Spinal cord (tissue), 10 donors: ENCODE results near the gene ACTN4. TPM values are rescaled to one million over a fixed set of nuclear protein-coding genes. Genes with fewer than 3 reads are reported as not detected.

Experiments
- DNase-seq, 6 donors: peaks; one replicate each; pipeline versions ENCODE4 v3.0.0 to v3.0.0-alpha.2; 2013 to 2015; ENCODE audit warnings: low spot score in 6 of 6, low read depth in 4 of 6
- H3K27ac ChIP-seq: one replicate; pipeline ENCODE4 v1.5.1; 2013; ENCODE audit warnings: low read depth, low read length, control low read depth
- H3K27me3 ChIP-seq: one replicate; pipeline ENCODE4 v1.6.1; 2013; ENCODE audit warnings: low read length; ENCODE audit not compliant: control insufficient read depth, insufficient read depth
- H3K36me3 ChIP-seq: one replicate; pipeline ENCODE4 v1.6.1; 2013; ENCODE audit warnings: low read length; ENCODE audit not compliant: control insufficient read depth, insufficient read depth
- H3K4me1 ChIP-seq: one replicate; pipeline ENCODE4 v1.6.1; 2013; ENCODE audit warnings: low read length; ENCODE audit not compliant: control insufficient read depth, insufficient read depth
- H3K4me3 ChIP-seq: one replicate; pipeline ENCODE4 v1.5.1; 2013; ENCODE audit warnings: low read depth, low read length, control low read depth
- H3K9me3 ChIP-seq: one replicate; pipeline ENCODE4 v1.6.1; 2013; ENCODE audit warnings: low read length; ENCODE audit not compliant: control insufficient read depth, insufficient read depth
- WGBS: methylation state at CpG from one replicate; pipeline ENCODE4 v1.1.5; 2013; ENCODE audit warnings: missing lambda C conversion rate; ENCODE audit not compliant: insufficient coverage; 5-methylcytosine and 5-hydroxymethylcytosine counted together
- polyA plus RNA-seq, 2 donors: library from polyadenylated mRNA; unstranded; fragments of 120-200 nt; gene quantifications; one replicate each; pipeline ENCODE4 v1.2.1, GENCODE V29; 2013; ENCODE audit not compliant: insufficient read length in 2 of 2
- total RNA-seq, 2 donors: library from RNA; depleted of rRNA in 1 of 2; stranded (reverse); fragments of 120-200 nt in 1 of 2; fragments of >200 nt in 1 of 2; gene quantifications; one replicate each; pipeline versions ENCODE4 v1.2.3 to v1.2.4, GENCODE V29; 2013 to 2014
- donor health status: healthy.

ACTN4 gene
- total and polyA plus RNA-seq, 4 donors, result 103 to 297 (median 217) TPM

DNA sequence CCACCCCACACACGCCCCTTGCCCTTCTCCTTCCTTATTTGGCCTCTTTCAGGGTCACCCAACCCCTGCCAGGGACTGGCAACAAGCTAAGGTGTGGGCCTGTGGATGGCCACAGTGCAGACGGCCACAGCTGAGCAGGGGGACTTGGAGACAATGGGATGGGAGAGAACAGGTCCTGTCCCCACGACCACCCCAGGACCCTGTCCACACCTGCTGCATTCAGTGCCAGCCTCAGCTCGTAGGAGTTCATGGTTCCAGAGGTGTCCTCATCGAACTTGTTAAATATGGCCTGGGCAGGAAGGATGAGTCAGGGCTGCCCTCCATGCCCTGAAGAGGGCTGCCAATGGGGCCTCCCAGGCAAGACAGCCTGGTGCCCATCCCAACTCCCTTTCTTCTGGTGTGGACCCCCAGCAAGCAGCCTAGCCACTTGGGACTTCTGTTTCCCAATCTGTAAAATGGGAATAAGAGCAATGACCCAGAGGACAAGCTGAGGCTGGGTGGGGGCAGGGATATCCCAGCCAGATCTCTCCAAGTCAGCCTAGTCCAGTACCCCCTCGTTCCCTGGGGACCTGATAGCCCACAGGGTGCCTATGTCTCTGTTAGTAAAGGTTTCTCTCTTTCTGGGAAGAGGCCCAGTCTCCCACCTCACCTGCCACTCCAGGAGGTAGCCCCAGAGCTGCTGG, 86.2 kb downstream of the ACTN4 start:
- Histone ChIP-seq H3K27me3 (peaks cover 15% of the 10 kb centered on the region), H3K4me1 (peaks cover 20% of the 10 kb centered on the region), H3K4me3 (no peak overlapping the region), H3K27ac (no peak overlapping the region), H3K9me3 (no peaks in the 10 kb centered on the region), H3K36me3 (peaks cover 37% of the 10 kb centered on the region)
- no peak for DNase-seq
- WGBS, result 77% methylated on average over 3 of the region's 6 CpGs

DNA sequence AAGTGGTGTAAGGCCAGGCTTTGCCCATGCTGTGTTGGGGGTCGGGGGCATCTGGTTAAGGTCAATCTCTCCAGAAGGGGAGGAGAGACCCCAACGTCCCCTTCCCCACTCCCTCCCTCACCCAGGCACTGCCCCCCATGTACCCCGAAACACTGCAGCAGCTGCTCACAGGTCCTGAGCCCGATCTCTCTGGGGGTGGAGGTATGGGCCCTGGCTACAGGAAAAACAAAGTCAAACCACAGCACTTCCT, 86.7 kb downstream of the ACTN4 start:
- H3K27ac ChIP-seq, result no peak overlapping the region

DNA sequence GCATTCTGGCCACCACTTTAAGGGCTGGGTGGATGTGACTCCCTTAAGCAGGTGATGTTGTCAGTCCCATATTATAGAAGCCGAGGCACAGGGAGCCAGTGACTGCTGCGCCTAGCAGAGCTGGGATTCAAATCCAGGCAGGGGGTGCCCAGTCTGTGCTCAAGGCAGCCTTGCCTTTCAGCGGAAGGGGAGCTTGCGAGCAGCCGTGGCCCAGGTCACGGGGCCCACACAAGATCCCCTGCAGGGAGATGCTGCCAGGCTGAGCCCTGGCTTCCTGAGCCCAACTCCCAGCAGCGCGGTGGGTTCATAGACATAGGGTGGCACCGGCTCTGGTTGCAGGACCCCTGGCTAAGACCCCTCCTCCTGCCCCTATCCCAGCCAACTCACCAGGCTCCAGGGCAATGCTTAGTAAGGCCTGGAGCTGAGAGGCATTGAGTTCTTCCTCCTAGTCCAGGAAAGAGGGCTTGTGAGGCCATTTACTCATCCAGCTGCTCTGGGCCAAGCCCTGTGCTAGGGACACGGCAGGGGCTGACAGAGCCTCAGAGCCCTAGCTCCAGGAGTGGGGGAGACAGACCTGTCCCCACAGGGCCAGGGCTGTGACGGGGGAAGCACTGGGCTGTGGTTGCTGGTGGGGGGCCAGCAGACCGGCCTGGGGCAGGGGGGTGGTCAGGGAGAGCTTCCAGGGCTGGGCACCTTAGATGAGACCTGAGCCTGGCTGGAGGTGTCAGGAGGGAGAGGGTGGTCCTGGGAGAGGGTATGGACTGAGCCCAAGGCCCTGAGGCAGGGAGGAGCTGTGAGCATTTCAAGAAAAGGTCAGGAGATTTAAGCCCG, 87.2 kb downstream of the ACTN4 start:
- Histone ChIP-seq H3K9me3 (no peaks in the 10 kb centered on the region), H3K27me3 (peaks cover 15% of the 10 kb centered on the region), H3K4me3 (no peak overlapping the region), H3K36me3 (peaks cover 28% of the 10 kb centered on the region), H3K27ac (no peak overlapping the region), H3K4me1 (peaks cover 20% of the 10 kb centered on the region)
- DNase-seq, result peak in 1 of 6 donors; percentile 9
- 58% methylated on average over 12 of the region's 13 CpGs for WGBS

More for the DNA sequence above, 86.7 kb downstream of the ACTN4 start:
- no CpG with 5 or more reads among the region's 4 CpGs for WGBS
- H3K4me1 ChIP-seq, result peaks cover 20% of the 10 kb centered on the region
- peaks cover 32% of the 10 kb centered on the region for H3K36me3 ChIP-seq
- H3K27me3 ChIP-seq, result peaks cover 15% of the 10 kb centered on the region
- no peaks in the 10 kb centered on the region for H3K9me3 ChIP-seq
- no peak for DNase-seq
- H3K4me3 ChIP-seq, result no peak overlapping the region

DNA sequence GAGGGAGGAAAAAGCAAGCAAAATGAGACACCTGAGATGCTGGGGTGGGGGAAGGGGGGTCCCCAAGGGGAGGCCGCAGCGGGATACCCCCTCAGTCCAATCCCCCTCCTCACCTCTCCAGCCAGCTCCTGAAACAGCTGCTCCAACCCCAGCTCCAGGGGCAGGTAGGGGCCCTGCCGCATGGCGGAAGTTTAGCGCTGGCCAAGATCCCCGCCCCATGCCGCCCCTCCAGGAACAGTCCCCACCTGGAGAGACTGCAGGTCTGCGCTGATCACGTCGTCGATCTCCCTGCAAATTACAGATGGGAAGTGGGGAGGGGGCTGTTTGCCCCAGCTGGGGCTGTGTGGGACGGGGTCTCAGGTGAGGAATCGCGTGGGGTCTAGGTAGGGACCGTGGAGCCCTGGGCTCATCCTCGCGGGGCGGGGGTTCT, 87.8 kb downstream of the ACTN4 start:
- DNase-seq, result peak in 1 of 6 donors; percentile 3
- Histone ChIP-seq H3K4me1 (peaks cover 18% of the 10 kb centered on the region), H3K27me3 (peaks cover 15% of the 10 kb centered on the region), H3K27ac (no peak overlapping the region), H3K4me3 (no peak overlapping the region), H3K36me3 (peaks cover 22% of the 10 kb centered on the region), H3K9me3 (no peaks in the 10 kb centered on the region)
- 20% methylated on average over 1 of the region's 18 CpGs for WGBS

DNA sequence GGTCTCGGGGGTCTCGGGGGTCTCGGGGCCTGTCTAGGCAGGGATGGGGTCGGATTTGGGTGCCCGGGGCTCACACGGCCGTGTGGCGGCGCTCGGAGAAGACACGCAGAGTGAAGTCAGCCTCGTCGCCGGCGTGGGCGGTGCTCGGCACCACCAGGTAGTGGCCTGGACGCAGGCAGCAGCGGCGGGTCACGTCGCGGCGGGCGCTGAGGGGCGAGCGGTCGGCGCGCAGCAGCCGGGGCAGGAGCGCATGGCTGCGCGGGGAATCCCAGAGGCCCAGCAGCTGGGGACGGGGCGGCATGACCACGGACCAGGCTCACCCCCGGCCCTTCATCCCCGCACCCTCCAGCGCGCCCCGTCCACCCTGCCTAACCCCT, 88.6 kb downstream of the ACTN4 start:
- Histone ChIP-seq H3K4me3 (no peak overlapping the region), H3K27ac (no peak overlapping the region), H3K27me3 (peaks cover 15% of the 10 kb centered on the region), H3K36me3 (peaks cover 15% of the 10 kb centered on the region), H3K4me1 (peaks cover 18% of the 10 kb centered on the region), H3K9me3 (no peaks in the 10 kb centered on the region)
- DNase-seq, result peak in 2 of 6 donors; percentile 22 to 33
- under 1% methylated on average over 38 of the region's 42 CpGs for WGBS

DNA sequence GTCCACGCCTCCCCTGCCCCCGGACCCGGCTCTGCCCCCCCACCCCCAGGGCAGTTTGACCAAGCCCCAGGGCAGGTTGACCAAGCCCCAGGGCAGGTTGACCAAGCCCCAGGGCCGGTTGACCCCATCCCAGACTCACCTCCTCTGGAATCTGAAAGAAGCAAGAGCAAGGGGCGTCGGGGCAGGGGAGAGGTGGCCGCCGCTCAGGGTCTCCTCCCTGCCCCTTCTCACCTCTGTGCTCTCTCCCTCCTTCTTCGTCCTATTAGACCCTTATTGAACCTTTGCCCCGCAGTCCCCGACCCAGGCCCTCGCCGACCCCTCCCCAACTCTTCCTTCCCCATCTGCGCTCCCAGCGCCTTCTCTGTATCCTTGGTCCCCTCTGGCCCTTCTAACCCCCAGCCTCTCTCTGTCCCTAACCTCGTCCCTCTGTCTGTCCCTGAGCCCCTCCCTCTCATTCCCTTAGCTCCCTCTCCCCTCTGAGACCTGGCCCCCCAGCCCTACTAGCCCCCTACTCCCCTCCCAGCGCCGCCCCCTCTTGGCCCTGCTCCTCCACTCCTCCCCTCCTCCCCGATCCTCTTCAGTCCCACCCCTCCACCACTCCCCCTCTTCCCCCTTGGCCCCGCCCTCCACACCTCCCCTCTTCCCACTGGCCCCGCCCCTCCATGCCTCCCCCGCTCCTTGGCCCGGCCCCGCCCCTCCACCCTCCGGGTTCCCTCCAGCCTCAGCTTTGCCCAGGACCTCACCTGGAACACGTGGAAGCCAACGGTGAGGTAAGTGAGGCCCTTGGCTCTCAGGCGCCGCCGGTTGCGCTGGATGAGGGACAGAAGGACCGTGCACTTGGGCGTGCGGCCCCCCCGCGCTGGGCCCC, 89.2 kb downstream of the ACTN4 start:
- Histone ChIP-seq H3K36me3 (peaks cover 9% of the 10 kb centered on the region), H3K9me3 (no peaks in the 10 kb centered on the region), H3K4me3 (no peak overlapping the region), H3K4me1 (peaks cover 18% of the 10 kb centered on the region), H3K27ac (no peak overlapping the region), H3K27me3 (peaks cover 15% of the 10 kb centered on the region)
- peak in 1 of 6 donors; percentile 15 for DNase-seq
- whole genome bisulfite sequencing, result 3% methylated on average over 20 of the region's 36 CpGs

DNA sequence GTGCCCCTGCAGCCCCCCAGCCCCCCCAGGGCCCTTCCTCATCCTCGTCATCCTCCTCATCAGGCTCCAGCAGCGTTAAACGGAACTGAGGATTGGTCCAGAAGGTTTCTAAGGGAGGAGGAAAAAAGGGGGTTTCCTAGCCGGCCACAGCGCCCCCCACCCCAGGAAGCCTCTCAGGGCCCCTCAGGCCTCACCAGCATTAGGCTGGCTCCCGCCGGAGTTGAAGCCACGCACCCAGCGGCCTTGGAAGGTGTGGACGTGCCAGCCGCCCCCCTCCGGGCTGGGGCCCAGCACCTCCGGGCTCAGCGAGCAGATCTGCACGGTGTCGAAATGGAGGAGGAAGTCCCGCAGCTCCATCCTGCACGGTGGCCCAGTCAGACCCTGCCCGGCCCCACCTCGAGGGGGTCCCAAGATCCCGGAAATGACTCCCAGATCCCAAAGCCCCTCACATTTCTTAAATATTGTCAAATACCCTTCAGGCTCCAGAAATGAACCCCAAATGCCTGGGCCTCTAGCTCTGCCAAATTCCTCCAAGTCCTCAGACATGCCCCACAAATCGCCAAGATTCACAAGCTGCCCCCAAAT, 89.9 kb downstream of the ACTN4 start:
- H3K27me3 ChIP-seq, result peaks cover 15% of the 10 kb centered on the region
- peak in 1 of 6 donors; percentile 0 for DNase-seq
- H3K9me3 ChIP-seq, result no peaks in the 10 kb centered on the region
- H3K4me3 ChIP-seq, result no peak overlapping the region
- peaks cover 3% of the 10 kb centered on the region for H3K36me3 ChIP-seq
- H3K4me1 ChIP-seq, result peaks cover 18% of the 10 kb centered on the region
- no peak overlapping the region for H3K27ac ChIP-seq
- 42% methylated on average over 18 of the region's 22 CpGs for WGBS

DNA sequence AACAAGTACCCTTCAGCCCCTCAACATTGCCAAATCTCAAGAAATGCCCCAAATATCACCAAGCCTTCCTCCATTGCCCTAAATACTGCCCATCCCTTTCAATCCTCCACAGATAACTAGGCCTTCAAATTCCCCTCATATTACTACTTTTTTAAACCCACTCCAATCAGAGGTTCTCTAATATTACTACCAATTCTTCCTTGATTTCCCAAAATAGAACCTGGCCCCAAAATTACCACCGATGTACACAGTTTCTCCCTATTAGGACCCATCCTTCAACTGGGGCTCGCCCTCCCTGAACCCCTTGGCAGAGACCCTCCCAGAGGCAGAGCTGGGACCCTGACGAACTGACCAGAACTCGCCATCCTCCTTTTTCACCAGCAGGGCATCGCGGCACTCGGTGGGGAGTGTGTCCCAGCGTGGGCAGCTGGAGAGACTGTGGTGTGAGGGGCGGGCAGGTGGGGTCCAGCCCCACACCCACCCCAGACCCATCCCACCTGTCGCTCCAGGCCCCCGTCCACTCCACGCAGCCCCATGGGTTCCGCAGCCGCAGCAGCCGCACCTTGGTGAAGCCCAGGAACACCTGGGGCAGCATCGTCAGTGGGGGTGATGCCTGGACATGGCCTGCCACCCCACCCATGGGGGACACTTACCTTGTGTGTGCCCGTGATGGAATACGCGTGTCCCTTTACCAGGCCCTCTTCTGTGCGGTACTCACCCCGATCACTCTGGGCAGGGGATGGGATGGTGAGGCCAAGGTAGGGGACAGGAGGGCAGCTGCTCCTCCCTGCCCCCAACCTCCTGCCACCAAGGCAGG, 90.7 kb downstream of the ACTN4 start:
- WGBS, result 92% methylated on average over 13 of the region's 21 CpGs

More for the DNA sequence above, 90.7 kb downstream of the ACTN4 start:
- Histone ChIP-seq H3K4me3 (no peak overlapping the region), H3K27me3 (peaks cover 15% of the 10 kb centered on the region), H3K36me3 (no peaks in the 10 kb centered on the region), H3K4me1 (peaks cover 18% of the 10 kb centered on the region), H3K27ac (no peak overlapping the region), H3K9me3 (no peaks in the 10 kb centered on the region)
- no peak for DNase-seq
